Measurements from ENCODE around the gene TRAK1.

- TF ChIP-seq EZH2 (IDR thresholded peaks at IDR 0.05; ENCODE audit: low read depth) (no peak), CTCF (conservative IDR thresholded peaks at IDR 0.05) (no peak)
Observed at GRCh38 chr3:42094128-42094527, 3.0 kb downstream of the TRAK1 start.
